ENCODE results near the gene SETD7.

DNA sequence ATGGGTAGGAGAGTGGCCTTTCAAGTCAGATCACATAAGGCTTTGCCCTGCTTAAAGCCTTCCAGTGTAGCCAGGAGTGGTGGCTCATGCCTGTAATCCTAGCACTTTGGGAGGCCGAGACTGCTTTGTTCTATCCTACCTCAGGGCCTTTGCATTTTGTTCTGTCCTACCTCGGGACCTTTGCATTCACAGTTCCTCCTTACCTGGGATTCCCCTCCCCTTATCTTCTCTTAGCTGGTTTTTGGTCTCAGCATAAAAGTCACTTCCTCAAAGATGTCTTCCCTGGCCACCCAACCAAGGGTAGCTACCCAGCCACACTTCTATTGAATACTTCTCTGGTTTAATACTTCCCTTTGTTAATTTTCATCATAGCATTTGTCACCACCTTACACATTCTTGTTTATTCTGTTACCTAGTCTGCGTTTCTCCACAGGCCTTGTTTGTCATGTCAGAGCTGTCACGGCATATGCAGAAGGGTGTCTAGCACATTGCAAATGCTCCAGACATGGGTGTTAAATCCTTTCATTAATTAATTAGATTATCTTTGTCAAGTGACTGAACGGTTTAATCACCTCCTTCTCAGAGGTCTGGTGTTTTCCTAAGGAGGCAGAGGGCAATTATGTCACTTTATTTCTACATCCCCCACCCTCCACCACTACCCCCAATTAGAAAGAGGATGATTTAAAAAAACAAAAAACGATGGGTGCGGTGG, 11.3 kb upstream of the SETD7 start:
- TF ChIP-seq POLR2A (IDR thresholded peaks at IDR 0.05) (no peak), EP300 (IDR thresholded peaks at IDR 0.05) (no peak), POLR2AphosphoS5 (IDR thresholded peaks at IDR 0.05) (no peak)
- TF ChIP-seq, protein P1, sequence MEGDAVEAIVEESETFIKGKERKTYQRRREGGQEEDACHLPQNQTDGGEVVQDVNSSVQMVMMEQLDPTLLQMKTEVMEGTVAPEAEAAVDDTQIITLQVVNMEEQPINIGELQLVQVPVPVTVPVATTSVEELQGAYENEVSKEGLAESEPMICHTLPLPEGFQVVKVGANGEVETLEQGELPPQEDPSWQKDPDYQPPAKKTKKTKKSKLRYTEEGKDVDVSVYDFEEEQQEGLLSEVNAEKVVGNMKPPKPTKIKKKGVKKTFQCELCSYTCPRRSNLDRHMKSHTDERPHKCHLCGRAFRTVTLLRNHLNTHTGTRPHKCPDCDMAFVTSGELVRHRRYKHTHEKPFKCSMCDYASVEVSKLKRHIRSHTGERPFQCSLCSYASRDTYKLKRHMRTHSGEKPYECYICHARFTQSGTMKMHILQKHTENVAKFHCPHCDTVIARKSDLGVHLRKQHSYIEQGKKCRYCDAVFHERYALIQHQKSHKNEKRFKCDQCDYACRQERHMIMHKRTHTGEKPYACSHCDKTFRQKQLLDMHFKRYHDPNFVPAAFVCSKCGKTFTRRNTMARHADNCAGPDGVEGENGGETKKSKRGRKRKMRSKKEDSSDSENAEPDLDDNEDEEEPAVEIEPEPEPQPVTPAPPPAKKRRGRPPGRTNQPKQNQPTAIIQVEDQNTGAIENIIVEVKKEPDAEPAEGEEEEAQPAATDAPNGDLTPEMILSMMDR (IDR thresholded peaks at IDR 0.05) = no peak

All from stomach (tissue), 4 donors.